SK-N-MC (cell line): ENCODE results near the gene BCR.

ENCODE experiments used
- DNase-seq: peaks from one replicate; pipeline ENCODE4 v3.0.0-alpha.2; 2011; ENCODE audit warnings: low read depth, low spot score
- H3K27ac ChIP-seq: fragments of 200-600 bp; sonication (generic); 2 replicates; pipeline ENCODE4 v1.5.1; 2016; ENCODE audit warnings: mixed run types
- H3K36me3 ChIP-seq: fragments of 200-600 bp; sonication (generic); 2 replicates; pipeline ENCODE4 v1.6.1; 2017; ENCODE audit warnings: antibody characterized with exemption, low read length, mixed read lengths; ENCODE audit not compliant: insufficient read depth
- H3K4me3 ChIP-seq: fragments of 200-600 bp; sonication (generic); 2 replicates; pipeline ENCODE4 v1.5.1; 2016
- H3K9ac ChIP-seq: fragments of 200-600 bp; sonication (generic); 2 replicates; pipeline ENCODE4 v1.8.0; 2017; ENCODE audit warnings: mixed run types, mixed read lengths; ENCODE audit not compliant: insufficient read length
- H3K9me3 ChIP-seq: fragments of 200-600 bp; sonication (generic); 2 replicates; pipeline ENCODE4 v1.6.1; 2017; ENCODE audit warnings: low read depth, mild to moderate bottlenecking, antibody characterized with exemption, low read length, moderate library complexity, mixed read lengths
- EZH2 ChIP-seq: fragments of 200-600 bp; sonication (generic); IDR thresholded peaks from one replicate; pipeline ENCODE4 v1.6.1; 2017; ENCODE audit warnings: antibody characterized with exemption
- FOXP2 ChIP-seq: optimal IDR thresholded peaks from 2 replicates; pipeline ENCODE3; 2011; ENCODE audit warnings: mild to moderate bottlenecking, moderate library complexity; ENCODE audit not compliant: insufficient read depth; ENCODE audit errors: extremely low read length, control extremely low read depth
- POLR2AphosphoS5 ChIP-seq: IDR thresholded peaks from 2 replicates; pipeline ENCODE4 v1.6.1; 2012; ENCODE audit warnings: mild to moderate bottlenecking, low read depth, low read length, borderline replicate concordance

BCR gene

DNA sequence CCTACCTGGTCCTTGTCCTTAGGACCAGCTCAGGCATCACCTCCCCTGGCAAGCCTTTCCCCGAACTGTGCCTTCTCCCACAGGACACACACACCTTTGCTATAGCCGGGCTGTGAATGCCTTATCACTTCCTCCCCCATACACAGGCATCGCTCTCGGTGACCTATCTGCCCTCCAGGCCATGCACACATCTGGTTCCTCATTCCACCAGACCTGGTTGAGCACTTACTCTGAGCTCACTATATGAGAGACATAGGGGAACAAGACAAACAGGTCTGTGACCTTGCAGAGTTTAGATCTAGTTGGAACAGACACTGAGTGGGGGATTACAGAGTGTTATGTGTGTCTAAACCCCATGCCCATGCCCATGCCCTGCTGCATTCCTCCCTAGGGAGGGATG is 3.1 kb upstream of the BCR start:
- DNase-seq = no peak
- no peak overlapping the region for H3K9ac ChIP-seq
- TF ChIP-seq FOXP2 (no peak), EZH2 (no peak), POLR2AphosphoS5 (no peak)

GRCh38 chr22:23178512-23179254 is 1.6 kb upstream of the BCR start:
- H3K4me3 ChIP-seq = peak overlapping the region; percentile 30
- TF ChIP-seq POLR2AphosphoS5 = no peak
- no peak for TF ChIP-seq EZH2
- TF ChIP-seq FOXP2 = no peak
- no peak overlapping the region for H3K9ac ChIP-seq
- no peak overlapping the region for H3K27ac ChIP-seq
- H3K36me3 ChIP-seq = no peaks in the 10 kb centered on the region
- peak; percentile 20 for DNase-seq
- no peaks in the 10 kb centered on the region for H3K9me3 ChIP-seq

More for the DNA sequence above, 3.1 kb upstream of the BCR start:
- H3K27ac ChIP-seq = no peak overlapping the region
- H3K4me3 ChIP-seq = no peak overlapping the region
- no peaks in the 10 kb centered on the region for H3K36me3 ChIP-seq
- H3K9me3 ChIP-seq = no peaks in the 10 kb centered on the region

DNA sequence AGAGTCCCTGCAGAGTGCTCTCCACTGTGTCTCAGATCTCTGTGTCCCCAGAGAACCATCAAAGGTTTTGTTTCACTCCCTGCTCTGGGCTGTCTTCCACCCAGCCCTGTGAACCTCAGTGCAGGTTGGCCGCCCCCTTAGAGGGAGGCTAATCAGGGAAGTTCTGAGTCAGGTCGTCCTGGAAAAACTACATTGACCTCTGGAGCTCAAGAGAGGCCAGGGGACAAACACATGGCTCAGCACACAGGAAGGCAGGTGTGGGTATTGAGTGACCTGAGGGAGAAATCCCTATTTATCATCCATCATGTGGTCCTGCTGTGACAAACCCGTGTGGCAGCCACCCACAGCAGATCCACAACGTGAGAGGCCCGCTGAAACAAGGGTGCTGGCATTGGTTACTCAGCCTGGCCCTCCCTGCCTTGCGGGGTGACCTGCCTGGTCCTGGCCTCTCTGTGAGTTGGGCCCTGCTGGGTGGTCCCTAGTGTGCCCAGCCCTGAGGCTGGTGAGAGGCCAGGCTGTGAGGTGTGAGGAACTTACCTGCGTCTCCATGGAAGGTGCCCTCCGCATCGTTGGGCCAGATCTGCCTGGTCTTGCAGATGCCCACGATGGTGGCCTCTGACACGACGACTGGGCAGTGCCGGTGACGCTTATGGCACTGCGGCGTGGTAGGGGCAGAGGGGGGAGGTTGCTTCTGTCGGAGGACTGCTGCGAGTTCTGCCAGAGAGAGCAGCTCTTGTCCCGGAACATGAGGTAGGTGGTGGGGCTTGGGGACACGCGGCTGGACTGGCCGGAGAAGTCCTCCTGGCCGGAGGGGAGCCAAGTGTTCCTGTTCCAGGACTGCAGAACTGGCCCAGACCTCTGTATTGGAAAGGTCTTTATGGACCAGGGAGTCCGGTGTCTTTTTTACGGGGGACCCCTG is 669 bp upstream of the BCR start:
- no peak for DNase-seq
- Histone ChIP-seq H3K9ac (peak overlapping the region; percentile 39), H3K9me3 (no peaks in the 10 kb centered on the region), H3K27ac (no peak overlapping the region), H3K36me3 (no peaks in the 10 kb centered on the region), H3K4me3 (peak overlapping the region; percentile 78)
- TF ChIP-seq EZH2 = no peak
- TF ChIP-seq POLR2AphosphoS5 = no peak
- TF ChIP-seq FOXP2 = no peak

DNA sequence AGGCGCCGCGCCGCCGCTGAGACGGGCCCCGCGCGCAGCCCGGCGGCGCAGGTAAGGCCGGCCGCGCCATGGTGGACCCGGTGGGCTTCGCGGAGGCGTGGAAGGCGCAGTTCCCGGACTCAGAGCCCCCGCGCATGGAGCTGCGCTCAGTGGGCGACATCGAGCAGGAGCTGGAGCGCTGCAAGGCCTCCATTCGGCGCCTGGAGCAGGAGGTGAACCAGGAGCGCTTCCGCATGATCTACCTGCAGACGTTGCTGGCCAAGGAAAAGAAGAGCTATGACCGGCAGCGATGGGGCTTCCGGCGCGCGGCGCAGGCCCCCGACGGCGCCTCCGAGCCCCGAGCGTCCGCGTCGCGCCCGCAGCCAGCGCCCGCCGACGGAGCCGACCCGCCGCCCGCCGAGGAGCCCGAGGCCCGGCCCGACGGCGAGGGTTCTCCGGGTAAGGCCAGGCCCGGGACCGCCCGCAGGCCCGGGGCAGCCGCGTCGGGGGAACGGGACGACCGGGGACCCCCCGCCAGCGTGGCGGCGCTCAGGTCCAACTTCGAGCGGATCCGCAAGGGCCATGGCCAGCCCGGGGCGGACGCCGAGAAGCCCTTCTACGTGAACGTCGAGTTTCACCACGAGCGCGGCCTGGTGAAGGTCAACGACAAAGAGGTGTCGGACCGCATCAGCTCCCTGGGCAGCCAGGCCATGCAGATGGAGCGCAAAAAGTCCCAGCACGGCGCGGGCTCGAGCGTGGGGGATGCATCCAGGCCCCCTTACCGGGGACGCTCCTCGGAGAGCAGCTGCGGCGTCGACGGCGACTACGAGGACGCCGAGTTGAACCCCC is 798 bp downstream of the BCR start:
- Histone ChIP-seq H3K36me3 (peaks cover 2% of the 10 kb centered on the region; the same call in 1 of the 2 replicates), H3K9me3 (no peaks in the 10 kb centered on the region), H3K27ac (no peak overlapping the region), H3K4me3 (peak overlapping the region; percentile 84), H3K9ac (peak overlapping the region; percentile 70)
- TF ChIP-seq FOXP2 (no peak), POLR2AphosphoS5 (no peak), EZH2 (no peak)
- no peak for DNase-seq

DNA sequence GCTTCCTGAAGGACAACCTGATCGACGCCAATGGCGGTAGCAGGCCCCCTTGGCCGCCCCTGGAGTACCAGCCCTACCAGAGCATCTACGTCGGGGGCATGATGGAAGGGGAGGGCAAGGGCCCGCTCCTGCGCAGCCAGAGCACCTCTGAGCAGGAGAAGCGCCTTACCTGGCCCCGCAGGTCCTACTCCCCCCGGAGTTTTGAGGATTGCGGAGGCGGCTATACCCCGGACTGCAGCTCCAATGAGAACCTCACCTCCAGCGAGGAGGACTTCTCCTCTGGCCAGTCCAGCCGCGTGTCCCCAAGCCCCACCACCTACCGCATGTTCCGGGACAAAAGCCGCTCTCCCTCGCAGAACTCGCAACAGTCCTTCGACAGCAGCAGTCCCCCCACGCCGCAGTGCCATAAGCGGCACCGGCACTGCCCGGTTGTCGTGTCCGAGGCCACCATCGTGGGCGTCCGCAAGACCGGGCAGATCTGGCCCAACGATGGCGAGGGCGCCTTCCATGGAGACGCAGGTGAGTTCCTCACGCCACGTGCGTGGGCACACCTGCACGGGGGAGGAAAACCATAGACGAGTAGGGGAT is 1.5 kb downstream of the BCR start:
- no peak overlapping the region for H3K27ac ChIP-seq
- H3K9me3 ChIP-seq = no peaks in the 10 kb centered on the region
- H3K4me3 ChIP-seq = peak overlapping the region; percentile 84
- TF ChIP-seq EZH2 (no peak), FOXP2 (no peak), POLR2AphosphoS5 (no peak)
- H3K36me3 ChIP-seq = peaks cover 6% of the 10 kb centered on the region; the same call in 1 of the 2 replicates
- DNase-seq = no peak
- peak overlapping the region; percentile 59 for H3K9ac ChIP-seq

GRCh38 chr22:23182309-23183060 is 2.2 kb downstream of the BCR start:
- no peak for DNase-seq
- TF ChIP-seq EZH2 (no peak), POLR2AphosphoS5 (no peak), FOXP2 (no peak)
- Histone ChIP-seq H3K27ac (no peak overlapping the region), H3K9ac (peak overlapping the region; percentile 41), H3K4me3 (peak overlapping the region; percentile 84), H3K36me3 (peaks cover 6% of the 10 kb centered on the region; the same call in 1 of the 2 replicates), H3K9me3 (no peaks in the 10 kb centered on the region)
